ENCODE data around the gene GPR18.

GPR18 gene

DNA sequence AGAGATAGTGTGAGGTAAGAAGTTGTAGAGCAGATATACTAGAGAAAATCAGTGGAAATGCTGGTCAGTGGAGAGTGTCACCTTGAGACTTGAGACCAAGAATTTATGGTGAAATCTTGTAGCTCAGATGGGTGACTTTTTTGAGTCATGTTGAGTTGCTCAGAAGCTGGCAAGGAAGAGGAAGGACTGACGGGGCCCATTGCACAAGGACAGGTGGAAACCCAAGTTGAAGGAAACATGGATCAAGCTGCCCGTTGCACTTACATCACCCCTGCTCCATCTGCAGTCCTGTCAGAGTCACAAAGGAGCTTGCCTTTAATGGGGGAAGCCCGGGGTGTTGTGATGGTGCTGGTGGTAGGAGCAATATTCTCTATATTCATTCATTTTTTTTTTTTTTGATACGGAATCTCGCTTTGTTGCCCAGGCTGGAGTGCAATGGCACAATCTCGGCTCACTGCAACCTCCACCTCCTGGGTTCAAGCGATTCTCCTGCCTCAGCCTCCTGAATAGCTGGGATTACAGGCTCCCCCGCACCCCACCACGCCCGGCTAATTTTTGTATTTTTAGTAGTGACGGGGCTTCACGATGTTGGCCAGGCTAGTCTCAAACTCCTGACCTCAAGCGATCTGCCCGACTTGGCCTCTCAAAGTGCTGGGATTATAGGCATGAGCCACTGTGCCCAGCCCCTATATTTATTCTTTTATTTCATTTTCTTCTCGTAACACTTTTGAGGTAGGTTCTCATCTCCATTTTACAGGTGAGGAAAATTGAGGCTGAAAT, 30.1 kb downstream of the GPR18 start:
- ChIA-PET CTCF (interaction anchor here (0.7 to 1.3 kb wide), 2 partner anchors 41 to 209 kb away, joined by 3 to 4 read pairs; no protein-coding TSS in a partner anchor), POLR2A (no interaction called here)
- DNase-seq (ENCODE audit: low read depth, low spot score): no peak

DNA sequence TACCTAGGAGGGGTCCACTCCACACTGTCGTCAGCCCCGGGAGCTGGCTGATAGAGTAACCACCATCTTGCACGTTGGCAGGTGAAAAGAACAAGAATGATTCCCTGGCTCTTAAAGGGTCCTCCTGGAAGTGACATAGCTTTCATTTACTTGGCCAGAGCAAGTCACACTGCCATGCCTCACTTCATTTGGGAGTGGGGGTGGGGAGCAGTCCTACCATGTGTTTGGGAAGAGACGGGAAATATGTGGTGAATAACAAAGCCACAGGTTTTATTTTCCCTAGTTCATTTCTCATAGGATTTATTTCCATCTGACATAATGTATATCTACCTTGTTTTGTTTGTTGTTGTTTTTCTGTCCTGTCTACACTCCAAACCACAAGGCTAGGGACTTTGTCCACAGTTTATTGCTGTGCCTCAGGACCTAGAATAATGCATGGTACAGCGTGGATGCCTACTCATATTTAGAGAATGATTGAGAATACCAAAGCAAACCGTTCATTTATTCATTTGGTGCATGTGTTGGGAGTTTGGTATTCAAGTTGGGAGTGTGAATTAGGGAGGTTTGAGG, 30.8 kb downstream of the GPR18 start:
- TF ChIP-seq, protein P1, sequence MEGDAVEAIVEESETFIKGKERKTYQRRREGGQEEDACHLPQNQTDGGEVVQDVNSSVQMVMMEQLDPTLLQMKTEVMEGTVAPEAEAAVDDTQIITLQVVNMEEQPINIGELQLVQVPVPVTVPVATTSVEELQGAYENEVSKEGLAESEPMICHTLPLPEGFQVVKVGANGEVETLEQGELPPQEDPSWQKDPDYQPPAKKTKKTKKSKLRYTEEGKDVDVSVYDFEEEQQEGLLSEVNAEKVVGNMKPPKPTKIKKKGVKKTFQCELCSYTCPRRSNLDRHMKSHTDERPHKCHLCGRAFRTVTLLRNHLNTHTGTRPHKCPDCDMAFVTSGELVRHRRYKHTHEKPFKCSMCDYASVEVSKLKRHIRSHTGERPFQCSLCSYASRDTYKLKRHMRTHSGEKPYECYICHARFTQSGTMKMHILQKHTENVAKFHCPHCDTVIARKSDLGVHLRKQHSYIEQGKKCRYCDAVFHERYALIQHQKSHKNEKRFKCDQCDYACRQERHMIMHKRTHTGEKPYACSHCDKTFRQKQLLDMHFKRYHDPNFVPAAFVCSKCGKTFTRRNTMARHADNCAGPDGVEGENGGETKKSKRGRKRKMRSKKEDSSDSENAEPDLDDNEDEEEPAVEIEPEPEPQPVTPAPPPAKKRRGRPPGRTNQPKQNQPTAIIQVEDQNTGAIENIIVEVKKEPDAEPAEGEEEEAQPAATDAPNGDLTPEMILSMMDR (IDR thresholded peaks at IDR 0.05; ENCODE audit: insufficient read depth, low read length, missing control alignments): no peak
- no peak overlapping the region for H3K4me3 ChIP-seq (ENCODE audit: low read depth, low read length)
- POLR2A ChIA-PET: no interaction called here

More for the DNA sequence above, 30.1 kb downstream of the GPR18 start:
- TF ChIP-seq, protein P1 (IDR thresholded peaks at IDR 0.05; ENCODE audit: insufficient read depth, low read length, missing control alignments): no peak
- no peak overlapping the region for H3K4me3 ChIP-seq (ENCODE audit: low read depth, low read length)

DNA sequence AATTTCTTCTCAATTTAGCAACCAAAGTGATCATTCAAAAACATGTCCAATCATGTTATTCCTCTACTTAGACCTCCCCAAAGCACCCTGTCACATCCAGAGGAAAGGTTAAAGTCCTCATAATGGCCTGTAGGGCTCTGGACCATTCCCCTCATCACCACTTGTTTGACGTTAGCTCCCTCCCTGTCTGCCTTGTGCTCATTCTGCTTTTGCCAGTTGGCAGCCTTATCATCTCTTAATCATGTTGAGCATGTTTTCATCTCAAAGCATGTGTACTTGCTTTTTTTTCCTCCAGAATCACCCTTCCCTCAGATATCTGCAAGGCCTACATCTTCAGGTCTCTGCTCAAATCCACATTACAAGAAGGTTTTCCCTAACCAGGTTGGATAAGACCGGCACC, 31.7 kb downstream of the GPR18 start:
- ChIA-PET POLR2A (interaction anchor here (1.4 kb wide), 1 partner anchor 25 kb away, joined by 3 read pairs; the partner anchor contains the start of gene UBAC2), CTCF (interaction anchor here (1.4 kb wide), 1 partner anchor 27 kb away, joined by 3 read pairs; no protein-coding TSS in a partner anchor)
- DNase-seq (ENCODE audit: low read depth, low spot score): no peak
- TF ChIP-seq, protein P1 (IDR thresholded peaks at IDR 0.05; ENCODE audit: insufficient read depth, low read length, missing control alignments): no peak
- H3K4me3 ChIP-seq (ENCODE audit: low read depth, low read length): no peak overlapping the region

More for the DNA sequence above, 30.8 kb downstream of the GPR18 start:
- CTCF ChIA-PET: interaction anchor here (0.7 to 1.3 kb wide), 2 partner anchors 42 to 209 kb away, joined by 3 to 4 read pairs; no protein-coding TSS in a partner anchor
- no peak for DNase-seq (ENCODE audit: low read depth, low spot score)

DNA sequence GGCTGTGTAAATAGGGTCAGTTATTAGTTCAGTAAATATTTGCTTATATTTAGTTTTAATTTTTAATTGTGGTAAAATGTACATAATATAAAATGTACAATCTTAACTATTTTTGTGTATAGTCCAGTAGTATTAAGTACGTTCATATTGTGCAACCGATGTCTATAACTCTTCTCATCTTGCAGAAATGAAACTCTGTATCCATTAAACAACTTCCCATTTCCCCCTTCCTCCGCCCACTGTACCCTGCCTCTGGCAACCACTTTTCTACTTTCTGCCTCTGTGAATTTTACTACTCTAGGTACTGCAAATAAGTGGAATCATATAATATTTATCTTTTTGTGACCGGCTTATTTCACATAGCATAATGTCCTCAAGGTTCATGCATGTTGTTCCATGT, 33.1 kb downstream of the GPR18 start:
- TF ChIP-seq, protein P1 (IDR thresholded peaks at IDR 0.05; ENCODE audit: insufficient read depth, low read length, missing control alignments): no peak
- H3K4me3 ChIP-seq (ENCODE audit: low read depth, low read length): no peak overlapping the region
- DNase-seq (ENCODE audit: low read depth, low spot score): no peak
- POLR2A ChIA-PET: interaction anchor here (1.4 kb wide), 1 partner anchor 24 kb away, joined by 3 read pairs; the partner anchor contains the start of gene UBAC2
- CTCF ChIA-PET: interaction anchor here (1.4 kb wide), 1 partner anchor 25 kb away, joined by 3 read pairs; no protein-coding TSS in a partner anchor

DNA sequence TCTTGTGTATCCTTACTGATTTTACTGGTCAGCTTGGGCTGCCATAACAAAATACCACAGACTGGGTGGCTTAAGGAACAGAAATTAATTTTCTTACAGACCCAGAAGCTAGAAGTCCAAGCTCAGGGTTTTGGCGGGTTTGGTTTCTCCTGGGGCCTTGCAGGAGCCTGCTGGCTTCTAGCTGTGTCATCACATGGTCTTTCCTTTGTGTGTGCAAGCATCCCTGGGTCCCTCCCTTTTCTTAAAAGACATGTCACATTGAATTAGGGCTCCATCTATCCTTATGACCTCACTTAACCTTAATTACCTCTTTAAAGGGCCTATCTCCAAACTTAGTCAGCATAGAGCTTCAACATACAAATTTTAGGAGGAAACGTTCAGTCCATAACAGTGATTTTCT, 34.2 kb downstream of the GPR18 start:
- CTCF ChIA-PET: interaction anchor here (1.2 kb wide), 1 partner anchor 212 kb away, joined by 3 read pairs; no protein-coding TSS in a partner anchor
- TF ChIP-seq, protein P1 (IDR thresholded peaks at IDR 0.05; ENCODE audit: insufficient read depth, low read length, missing control alignments): no peak
- DNase-seq (ENCODE audit: low read depth, low spot score): no peak
- no peak overlapping the region for H3K4me3 ChIP-seq (ENCODE audit: low read depth, low read length)
- POLR2A ChIA-PET: no interaction called here

DNA sequence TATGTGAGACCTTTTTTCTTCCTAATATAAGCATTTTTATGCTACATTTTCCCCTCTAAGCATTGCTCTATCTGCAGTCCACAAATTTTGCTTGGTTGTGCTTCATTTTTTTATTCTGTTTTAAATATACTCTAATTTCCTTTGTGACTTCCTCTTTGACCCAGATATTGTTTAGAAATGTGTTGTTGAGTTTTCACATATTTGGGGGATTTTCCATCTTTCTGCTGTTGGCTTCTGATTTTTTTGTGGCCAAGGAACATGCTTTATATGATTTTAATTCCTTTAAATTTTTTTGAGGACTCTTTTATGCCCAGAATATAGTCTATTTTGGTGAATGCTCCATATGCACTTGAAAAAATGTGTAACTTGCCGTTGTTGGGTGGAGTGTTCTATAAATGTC, 34.6 kb downstream of the GPR18 start:
- CTCF ChIA-PET: interaction anchor here (1.2 kb wide), 1 partner anchor 213 kb away, joined by 3 read pairs; no protein-coding TSS in a partner anchor
- TF ChIP-seq, protein P1 (IDR thresholded peaks at IDR 0.05; ENCODE audit: insufficient read depth, low read length, missing control alignments): no peak

More for the DNA sequence above, 34.6 kb downstream of the GPR18 start:
- H3K4me3 ChIP-seq (ENCODE audit: low read depth, low read length): no peak overlapping the region
- no peak for DNase-seq (ENCODE audit: low read depth, low spot score)
- POLR2A ChIA-PET: no interaction called here

Data from AG04449 (cell line).